Measurements from ENCODE around the gene PHLDA3.
A peak's percentile ranks its signal among the peaks of the same experiment; 100 is the strongest.
"Not testable (repeated sequence)": the region's sequence is repeated elsewhere in the genome, so short reads cannot be mapped to it uniquely, and the experiment has no call there.

The PHLDA3 gene

DNA sequence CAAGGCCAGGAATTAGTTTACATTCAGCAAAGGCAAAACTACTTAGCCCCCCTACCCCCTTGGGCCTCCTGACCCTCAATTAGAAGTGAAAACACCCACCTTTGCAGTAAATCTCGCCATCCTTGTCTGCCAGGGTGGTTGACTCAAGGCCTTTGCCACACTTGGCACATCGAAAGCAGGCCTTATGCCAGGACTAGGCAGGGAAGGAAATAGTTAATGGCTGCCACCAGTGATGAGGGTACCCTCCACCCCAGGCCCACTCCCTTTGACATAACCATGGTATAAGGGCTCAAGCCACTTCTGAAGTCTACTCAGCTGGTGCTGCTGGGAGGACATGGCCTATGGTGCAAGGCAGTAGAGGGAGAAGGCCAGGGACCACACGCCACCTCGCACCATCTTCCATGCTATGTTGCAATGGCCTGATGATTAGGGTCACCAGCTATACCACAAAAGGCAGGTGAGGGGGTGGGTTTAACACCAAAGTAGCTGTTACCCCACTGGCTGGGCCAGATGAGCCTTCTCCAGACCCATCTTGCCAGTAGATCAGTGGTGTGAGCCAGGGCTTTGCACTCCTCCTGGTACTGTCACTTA is 16.3 kb upstream of the PHLDA3 start:
- DNase-seq: no peak

DNA sequence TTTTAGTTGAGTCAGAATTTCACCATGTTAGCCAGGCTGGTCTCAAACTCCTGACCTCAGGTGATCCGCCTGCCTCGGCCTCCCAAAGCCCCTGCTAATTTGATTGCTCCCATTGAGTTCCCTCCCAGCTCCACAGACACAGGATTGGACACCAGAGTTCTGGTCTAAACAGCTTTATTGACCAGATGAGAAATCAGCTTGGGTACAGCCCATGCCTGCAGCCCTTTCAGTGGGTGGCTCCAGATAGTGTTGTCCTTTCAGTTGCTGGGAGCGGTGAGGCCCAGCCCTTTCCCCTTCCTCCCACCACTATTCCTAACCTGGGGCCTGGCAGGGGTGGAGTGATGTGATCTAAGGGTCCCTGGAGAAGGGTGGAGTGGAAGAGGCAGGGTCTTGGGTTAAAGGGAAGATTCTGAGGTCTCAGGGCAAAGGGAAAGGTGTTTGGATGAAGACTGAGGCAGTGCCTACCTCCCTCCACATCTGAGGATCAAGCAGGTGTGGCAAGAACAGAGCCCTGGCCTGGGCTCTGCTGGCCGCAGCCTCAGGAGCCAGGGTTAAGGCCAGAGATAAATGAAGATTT is 14.5 kb upstream of the PHLDA3 start:
- DNase-seq: no peak

DNA sequence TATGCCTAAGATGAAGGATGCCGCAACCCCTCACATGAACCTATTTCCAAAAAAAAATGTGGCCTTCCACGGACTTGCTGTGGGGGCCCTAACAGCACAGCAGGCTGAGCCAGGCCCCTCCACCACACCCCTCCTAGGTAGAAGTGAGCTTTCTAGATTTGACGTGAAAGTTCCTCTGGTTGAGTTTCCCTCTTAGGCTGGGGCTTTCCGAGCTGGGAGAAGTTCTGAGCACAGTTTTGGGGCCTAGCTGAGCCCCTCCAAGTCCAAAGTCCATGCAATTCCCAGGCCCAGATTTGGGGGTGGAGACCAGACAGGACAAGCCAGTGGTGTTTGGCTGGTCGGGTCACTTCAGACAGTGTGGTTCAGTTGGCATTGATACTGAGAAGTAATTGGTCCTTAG is 13.8 kb upstream of the PHLDA3 start:
- no peak for DNase-seq

DNA sequence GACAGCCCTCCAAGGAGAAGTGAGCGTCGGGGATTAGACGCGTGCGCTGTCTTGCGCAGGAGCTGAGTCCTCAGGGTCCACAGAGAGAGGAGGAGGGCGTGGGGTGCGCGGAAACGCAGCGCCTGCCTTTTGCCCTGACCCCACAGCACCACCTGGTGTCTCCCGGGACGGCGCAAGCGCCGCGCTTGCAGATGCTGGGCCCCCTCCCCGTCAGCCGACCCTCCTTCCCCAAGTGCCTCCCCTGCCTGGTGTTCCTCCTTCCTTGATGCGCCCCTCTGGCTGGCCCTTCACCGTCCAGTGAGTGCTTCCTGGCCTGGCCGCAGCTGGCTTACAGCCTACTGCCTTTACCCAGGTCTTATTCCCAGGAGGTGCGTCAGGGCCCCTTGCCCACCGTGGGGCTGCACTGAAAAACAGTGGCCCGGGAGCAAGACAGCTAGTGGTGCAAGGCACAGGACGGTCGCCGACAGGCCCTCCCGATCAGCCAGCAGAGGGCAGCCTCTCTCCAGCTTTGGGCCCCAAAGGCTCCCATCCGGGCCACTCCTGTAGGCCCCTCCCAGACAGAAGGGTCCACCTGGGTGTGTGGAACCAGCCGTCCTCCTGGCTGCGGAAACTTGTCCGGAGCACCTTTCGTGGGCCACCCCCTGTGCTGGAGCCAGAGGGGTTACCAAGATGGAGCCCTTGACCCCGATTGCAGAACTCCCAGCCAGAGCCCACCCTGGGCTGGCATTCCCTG is 12.9 kb upstream of the PHLDA3 start:
- peak; percentile 76 for DNase-seq

DNA sequence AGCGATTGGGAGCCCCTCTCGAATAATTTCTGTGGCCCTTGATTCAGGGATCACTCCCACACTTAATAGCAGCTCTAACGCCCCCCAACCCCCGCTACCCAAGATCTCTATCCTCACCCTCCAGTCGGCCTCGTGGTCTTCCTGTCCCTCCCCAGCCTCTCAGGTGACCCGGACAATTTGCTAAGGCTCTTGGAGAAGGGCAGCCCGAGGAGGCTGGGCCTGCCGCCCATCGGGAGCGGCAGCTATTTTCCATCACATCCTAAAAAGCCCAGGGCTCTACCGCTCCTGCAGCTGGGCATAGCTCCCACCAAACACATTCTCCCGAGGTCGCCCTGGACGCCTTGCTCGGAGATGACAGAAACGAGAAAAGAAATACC is 12.0 kb upstream of the PHLDA3 start:
- no peak for DNase-seq

DNA sequence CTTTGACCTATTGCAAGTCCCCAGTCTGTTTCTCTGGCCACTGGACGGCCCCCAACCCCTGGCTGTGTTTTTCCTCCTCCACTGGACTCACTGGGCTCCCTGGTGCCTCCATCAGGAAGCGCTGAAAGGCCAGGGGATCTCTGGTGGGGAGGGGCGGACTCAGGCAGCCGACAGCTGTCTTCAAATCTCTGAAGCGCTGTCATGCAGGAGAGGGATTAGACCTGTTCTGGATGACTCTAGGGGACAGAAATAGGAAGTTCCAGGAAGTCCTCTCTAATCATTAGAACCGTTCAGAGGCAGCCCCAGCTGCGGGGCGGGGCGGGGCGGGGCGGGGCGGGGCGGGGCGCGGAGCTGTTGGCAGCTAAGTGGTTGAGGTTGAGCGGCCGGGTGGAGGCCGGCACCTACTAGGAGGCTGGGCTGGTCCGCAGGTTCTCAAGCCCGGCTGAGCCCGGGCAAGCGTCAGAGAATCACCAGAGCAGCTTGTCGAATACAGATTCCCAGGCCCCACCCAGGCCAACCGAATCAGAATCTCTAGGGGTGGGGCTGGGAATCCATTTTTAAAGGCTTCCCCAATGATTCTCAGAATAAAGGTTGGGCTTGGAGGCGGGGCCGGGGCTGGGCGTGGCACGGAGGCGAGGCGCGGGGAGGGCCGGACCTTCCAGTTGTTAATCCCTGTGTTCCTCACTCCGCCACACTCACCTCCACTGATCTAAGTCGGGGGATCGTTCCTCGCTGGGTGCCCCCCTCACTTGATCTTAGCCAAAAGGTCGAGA is 11.4 kb upstream of the PHLDA3 start:
- DNase-seq: peak; percentile 59

DNA sequence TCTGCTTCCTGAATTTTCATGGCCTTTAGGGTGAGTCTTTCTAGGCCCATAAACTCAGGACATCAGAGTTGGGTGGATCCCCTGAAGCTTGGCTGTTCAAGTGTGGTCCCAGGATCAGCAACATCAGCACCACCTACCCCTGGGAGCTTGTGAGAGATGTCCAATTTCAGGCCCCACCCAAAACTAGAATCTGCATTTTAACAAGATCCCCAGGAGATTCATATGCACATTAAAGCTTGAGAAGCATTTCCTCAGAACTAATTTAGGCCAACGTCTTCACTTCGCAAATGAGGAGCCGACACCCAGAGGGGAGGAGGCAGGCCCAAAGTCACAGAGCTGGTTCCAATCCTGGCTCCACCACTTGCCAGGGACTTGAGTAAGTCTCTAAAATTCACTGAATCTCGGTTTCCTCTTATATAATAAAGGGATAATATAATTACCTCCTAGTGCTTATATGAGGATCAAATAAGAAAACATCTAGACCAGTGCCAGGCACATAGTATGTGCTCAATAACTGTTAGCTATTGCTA is 10.3 kb upstream of the PHLDA3 start:
- DNase-seq: no peak

DNA sequence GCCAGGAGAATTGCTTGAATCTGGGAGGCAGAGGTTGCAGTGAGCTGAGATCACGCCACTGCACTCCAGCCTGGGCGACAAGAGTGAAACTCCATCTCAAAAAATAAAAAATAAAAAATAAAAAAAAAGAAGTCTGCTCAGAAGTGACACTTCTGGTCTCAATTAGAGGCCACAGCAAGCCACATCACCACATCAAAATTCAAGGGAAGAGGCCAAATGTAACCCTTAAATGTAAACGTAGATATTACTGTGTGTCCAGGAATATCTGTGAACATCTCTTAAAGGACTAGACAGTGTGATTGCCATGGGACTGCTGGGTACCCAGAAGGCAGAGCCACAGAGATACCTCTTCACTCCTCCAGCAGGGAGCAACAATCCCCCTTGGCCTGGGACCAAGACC is 9.7 kb upstream of the PHLDA3 start:
- DNase-seq: not testable (repeated sequence)

DNA sequence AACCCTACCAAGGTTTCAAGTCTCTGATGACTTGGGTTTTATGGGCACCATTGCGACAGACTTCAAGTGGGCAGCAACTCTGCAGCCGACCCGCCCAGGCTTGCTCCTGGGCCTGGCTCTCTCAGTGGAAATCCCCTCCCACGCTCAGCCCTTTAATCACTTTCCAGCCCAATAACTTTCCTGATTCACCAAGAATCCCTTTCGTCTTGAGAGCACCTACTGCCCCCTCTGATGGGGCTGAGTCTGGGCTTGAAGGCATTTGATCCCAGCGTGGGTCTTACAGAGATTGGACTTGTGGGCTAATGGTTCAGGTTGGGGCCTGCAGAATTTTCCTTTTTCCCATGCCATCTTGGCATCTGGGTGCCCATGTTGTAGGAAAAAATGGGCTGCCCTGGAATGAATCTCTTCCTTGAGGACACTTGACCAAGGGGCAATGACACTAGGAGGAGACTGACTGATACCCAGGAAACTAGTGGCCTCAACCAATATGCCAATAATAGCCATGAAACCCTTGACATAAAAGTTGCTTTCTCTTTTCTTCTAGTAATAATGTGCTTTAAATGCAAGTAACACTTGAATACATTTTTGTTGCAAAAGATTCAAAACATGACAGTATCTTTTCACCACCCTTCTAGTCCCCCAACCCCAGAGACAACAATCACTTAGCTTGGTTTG is 7.8 kb upstream of the PHLDA3 start:
- DNase-seq: no peak

DNA sequence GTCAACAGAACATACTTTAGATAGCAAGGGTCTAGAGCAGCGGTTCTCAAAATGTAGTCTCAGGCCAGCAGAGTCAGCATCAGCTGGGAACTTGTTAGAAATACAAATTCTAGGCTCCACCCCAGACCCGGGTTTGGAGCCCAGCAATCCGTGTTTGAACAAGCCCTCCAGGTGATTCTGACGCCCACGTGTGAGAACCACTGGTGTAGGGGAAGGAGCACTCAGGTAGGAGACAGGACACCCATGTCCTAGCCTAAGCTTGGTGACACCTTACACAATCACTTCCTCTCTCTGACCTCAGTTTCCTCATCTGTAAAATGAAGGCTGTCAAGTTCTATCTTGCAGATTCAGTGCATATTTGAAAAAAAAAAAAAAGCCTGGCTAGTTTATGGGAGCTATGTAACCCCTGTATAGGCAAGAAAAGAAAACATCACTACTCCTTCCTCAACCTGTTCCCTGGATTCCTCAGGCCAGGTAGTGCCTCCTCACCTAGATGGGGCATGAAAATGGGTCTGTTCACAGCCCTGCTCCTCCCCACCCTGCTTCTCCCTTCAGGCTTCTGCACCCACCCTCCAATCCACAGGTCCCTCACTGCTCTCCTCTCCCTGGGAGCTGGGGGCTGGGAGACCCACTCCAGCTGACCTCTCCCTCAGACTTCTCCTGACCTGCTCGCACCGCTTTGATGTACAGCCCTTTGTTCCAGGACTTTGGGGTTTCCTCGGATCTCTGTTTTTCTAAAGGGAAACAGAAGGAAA is 7.1 kb upstream of the PHLDA3 start:
- DNase-seq: no peak

DNA sequence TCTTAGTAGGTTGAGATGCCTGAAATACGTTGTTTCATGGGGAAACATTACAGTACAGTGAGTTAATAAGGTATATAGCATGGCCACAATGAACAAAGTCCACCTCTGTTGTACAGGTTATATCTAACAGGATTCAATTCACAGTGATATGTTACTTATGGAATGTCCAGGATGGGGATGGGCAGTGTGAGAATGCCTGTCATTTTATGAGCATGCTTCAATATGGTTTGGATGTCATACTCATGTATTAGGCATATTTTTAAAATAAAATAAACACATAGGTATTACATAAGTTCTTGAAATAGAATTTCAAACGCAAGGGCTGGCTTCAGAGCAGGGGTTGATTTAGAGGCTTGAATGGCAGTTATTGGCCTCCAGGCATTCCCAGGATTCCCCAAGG is 6.1 kb upstream of the PHLDA3 start:
- DNase-seq: no peak

DNA sequence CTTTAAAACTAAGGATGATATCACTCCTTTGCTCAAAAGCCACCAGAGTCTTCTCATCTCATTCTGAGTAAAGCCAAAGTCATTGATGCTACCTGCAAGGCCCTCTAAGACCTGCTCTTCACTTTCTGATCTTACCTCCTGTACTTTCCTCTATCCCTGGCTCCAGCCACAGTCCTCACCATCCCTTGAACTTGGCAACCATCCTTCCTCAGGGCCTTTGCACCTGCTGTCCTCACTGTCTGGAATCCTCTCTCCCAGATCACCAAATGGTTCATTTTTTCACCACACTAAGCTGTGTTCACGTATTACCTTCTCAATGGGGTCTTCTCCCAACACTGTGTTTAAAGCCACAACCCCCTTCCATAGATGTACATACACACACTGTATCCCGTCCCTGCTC is 4.3 kb upstream of the PHLDA3 start:
- DNase-seq: no peak

DNA sequence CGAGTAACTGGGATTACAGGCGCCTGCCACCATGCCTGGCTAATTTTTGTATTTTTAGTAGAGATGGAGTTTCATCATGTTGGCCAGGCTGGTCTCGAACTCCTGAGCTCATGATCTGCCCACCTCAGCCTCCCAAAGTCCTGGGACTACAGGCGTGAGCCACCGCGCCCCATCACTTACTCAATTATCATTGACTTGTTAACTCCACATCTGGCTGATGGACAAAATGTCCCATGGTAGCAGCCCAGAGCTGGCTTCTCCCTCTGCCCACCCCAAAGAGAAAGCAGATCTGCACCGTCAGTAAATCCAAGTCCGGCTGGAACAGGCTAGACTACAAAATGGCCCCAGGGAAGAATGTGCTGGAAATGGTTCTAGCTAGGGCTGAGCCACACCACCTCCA is 3.3 kb upstream of the PHLDA3 start:
- DNase-seq: not testable (repeated sequence)

DNA sequence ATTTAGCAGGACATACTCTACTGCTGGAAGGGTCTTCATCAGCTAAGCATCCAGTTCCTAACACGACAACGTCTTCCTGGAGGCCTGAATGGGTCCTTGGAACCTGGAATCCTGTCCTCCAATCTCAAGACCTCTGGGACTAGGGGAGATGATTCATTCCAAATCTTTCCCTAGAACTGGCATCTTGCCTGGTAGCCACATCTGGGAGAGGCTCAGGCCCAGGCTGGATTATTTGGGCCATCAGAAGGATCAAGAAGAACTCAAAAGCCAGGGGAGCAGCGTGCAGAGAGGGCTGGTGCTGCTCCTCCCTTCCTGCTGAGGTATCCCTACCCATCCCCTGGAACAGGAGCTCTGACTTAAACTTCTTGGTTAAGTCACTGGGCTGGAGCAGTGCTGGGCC is 2.8 kb upstream of the PHLDA3 start:
- DNase-seq: no peak

DNA sequence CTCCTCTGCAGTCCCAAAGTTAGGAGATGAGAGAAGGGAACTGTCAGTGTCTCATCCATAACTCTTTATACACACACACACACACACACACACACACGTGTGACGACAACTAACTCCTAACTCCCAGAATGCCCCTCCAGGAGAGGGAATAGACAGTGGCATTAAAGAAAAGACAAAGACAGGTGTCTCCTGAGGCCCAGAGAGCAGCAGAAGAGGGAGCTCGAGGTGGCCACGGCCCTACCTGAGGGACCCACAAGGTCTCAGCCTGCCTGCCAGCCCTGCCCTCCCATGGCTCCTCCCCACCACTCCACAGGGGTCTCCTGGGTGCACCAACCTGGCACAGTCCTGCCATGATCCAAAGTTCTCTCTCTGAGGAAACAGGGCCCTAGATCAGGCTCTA is 1.6 kb upstream of the PHLDA3 start:
- DNase-seq: no peak

DNA sequence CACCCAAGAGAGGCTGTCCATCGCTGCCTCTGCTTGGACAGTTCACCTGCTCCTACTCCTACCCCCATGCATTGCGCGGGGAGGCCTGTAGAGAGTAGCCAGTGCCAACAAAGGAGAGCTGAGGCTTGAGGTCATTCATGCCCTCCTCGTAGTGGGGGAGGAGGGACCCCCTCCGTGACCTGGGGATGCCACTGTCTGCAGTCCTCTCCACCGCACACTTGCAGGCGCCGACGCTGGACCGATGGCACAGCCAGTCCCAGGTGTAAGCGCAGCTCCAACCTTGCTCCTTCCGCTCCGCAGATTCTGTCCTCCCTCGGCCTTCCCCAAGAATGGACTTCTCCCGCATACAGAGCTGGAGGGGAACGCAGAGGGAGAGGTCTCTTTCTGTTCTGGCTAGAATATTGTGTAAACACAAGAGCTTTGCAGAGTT is 672 bp upstream of the PHLDA3 start:
- DNase-seq: no peak

DNA sequence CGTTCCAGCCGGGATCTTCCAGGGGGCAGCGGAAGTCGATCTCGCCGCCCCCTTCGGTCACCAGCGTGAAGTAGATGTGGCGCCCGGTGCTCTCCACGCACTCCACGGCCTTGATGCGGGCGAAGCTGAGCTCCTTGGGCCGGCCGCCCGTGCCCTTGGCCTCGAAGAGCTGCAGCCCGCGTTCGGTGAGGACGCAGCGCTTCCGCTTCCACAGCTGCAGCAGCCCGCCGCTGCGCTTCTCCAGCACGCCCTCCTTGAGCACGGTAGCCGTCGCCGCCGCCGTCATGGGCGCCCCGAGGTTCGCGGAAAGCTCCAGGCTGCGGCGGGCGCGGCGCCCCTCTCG is 516 bp downstream of the PHLDA3 start:
- DNase-seq: no peak

DNA sequence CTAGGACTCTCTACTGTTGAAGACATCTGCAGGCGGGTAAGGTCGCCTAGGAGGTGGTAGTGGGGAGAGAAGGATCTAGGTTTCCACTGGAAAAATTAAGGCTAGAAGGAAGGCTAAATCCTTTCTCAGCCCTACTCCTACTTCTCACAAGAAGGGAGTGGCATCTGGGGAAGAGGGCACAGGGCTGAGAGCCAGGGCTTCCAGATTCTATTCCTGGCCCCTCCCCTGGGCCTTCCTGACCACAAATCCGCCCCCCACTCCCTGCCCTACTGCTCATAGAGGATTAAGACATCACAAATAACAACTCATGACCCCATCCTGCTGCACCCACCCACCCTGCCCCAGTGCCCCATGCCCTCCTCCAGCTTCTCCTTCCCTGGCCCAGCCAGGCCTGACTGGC is 2.5 kb downstream of the PHLDA3 start:
- no peak for DNase-seq

DNA sequence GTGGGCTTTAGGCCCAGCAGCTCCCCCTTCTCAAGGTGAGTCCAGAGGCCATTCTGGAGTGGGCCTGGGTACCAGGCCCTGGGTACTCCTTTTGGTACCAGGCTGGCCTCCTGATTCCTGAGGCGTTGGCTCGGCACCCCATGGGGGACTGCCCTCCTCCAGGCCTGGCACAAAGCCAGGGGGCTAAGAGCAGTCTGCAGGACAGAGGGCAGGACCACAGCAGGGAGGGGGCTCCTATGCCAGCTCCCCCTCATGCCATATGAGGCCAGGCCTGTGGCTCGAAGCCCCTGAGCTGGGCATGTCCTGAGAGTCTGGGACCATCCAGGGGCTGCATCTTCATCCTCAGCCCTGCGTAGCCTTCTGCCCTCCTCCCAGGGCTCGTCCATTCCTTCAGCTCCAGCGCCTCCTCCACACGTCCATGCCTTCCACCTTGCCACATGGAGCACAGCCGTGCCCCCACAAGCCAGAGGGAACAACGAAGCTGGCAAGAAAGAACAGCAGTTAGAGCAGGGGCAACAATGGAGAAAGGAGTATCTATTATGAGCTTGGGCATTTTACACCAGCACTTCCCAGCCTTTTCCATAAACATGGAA is 3.2 kb downstream of the PHLDA3 start:
- DNase-seq: no peak

DNA sequence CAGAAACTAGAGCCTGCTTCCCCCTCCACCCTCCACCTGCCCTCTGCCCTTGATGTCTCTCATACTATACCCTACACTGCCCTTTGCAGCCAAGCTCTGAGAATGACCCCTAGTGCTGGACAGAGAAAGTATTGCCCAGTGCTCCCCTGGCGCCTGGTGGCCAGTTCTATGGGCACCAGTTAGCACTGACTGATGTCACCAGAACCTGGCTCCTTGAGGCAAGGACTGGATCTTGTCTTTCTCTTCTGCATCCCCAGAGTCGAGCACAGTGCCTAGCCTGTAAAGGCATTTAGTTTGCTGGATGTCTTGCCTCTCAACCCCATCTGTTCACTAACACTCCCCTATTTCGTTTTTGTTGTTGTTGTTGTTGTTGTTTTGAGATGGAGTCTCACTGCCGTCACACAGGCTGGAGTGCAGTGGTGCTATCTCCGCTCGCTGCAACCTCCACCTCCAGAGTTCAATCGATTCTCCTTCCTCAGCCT is 5.9 kb downstream of the PHLDA3 start:
- DNase-seq: no peak

DNA sequence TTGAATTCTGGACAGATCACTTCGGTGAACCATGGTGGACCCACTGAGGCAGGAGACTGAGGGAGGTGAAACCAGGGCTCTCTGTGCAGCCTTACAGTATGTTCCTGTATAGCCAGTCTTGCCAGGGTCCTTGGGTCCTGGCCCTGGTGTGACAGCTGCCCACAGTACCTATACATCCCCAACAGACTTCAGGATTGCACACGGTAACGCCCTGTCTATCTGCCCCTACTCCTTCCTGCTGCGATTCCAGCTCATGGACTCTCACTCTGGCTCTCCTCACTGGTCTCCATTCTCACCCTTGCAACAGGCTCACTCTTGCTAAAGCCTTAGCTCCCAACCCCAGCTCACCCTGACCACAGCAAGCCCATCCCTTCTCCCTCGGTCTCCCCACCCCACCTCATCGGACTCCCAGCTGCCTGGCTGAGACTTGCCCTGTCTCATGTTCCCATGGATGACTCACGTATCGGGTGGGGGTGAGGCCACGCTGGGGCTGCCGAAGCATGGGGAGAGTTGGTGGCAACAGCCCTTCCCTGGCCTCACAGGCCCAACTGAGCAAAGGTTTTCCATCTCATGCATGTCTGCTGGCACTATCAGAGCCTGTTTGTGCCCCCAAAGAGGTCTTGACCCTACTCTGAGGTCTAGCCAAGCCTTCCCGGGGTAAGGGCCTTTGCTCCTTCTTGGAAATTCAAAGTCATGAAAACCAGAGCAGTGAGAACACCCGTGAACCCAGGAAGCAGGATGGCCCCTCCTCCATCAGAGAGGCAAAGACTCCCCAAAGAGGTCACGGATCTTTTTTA is 7.1 kb downstream of the PHLDA3 start:
- no peak for DNase-seq
